HFF-Myc (cell line): ENCODE data around the gene PMP22.

Experiments used
- DNase-seq: peaks from one replicate; pipeline ENCODE4 v3.0.0-alpha.2; 2011; ENCODE audit warnings: low read depth; ENCODE audit errors: extremely low read depth
- H3K4me3 ChIP-seq: replicated peaks from 2 replicates; pipeline ENCODE4 v1.5.1; 2011; ENCODE audit warnings: low read depth, mild to moderate bottlenecking, control low read depth, low read length
- CTCF ChIP-seq: IDR thresholded peaks from 2 replicates; pipeline ENCODE4 v1.5.1; 2012; ENCODE audit warnings: mild to moderate bottlenecking, low read depth, low read length, control low read depth; ENCODE audit errors: missing control alignments

Gene PMP22

GRCh38 chr17:15265131-15265530 lies at the start of gene PMP22:
Gene PMP22, minus strand, starts transcription at chr17:15265326. Its CDS starts 4,599 bp downstream, at chr17:15260727.
- H3K4me3 ChIP-seq: no peak within 1 kb of the TSS
- TF ChIP-seq CTCF: no peak
- DNase-seq: no peak

GRCh38 chr17:15311996-15312395 lies 46.9 kb upstream of the PMP22 start:
- TF ChIP-seq CTCF: no peak
- DNase-seq: no peak
- no peak overlapping the region for H3K4me3 ChIP-seq

- H3K4me3 ChIP-seq: no peak overlapping the region
- no peak for TF ChIP-seq CTCF
- DNase-seq: no peak
Observed at GRCh38 chr17:15309793-15310192, 44.7 kb upstream of the PMP22 start.

- no peak for TF ChIP-seq CTCF
- no peak for DNase-seq
- H3K4me3 ChIP-seq: no peak overlapping the region
Observed at GRCh38 chr17:15309236-15309635, 44.1 kb upstream of the PMP22 start.

GRCh38 chr17:15308758-15309157 lies 43.6 kb upstream of the PMP22 start:
- DNase-seq: no peak
- no peak overlapping the region for H3K4me3 ChIP-seq
- TF ChIP-seq CTCF: no peak

- TF ChIP-seq CTCF: no peak
- H3K4me3 ChIP-seq: no peak overlapping the region
- DNase-seq: no peak
Observed at GRCh38 chr17:15307710-15308111, 42.6 kb upstream of the PMP22 start.

GRCh38 chr17:15303851-15304250 lies 38.7 kb upstream of the PMP22 start:
- TF ChIP-seq CTCF: no peak
- H3K4me3 ChIP-seq: no peak overlapping the region
- DNase-seq: no peak
